Esophagus (tissue), 2 donors: Measurements from ENCODE around the gene PTPN4. TPM values are rescaled to one million over a fixed set of nuclear protein-coding genes. Genes with fewer than 3 reads are reported as not detected.

ENCODE experiments used
- H3K27ac ChIP-seq, 2 donors: one replicate each; pipeline ENCODE4 v1.5.1; 2013; ENCODE audit warnings: low read depth in 2 of 2, mild to moderate bottlenecking in 2 of 2, inconsistent platforms in 1 of 2, low read length in 1 of 2, moderate library complexity in 1 of 2
- H3K27me3 ChIP-seq, 2 donors: one replicate each; pipeline ENCODE4 v1.6.1; 2013; ENCODE audit warnings: low read length in 2 of 2, control low read depth in 1 of 2, mild to moderate bottlenecking in 1 of 2; ENCODE audit not compliant: insufficient read depth in 2 of 2, control insufficient read depth in 1 of 2
- H3K36me3 ChIP-seq, 2 donors: one replicate each; pipeline ENCODE4 v1.6.1; 2013; ENCODE audit warnings: low read length in 1 of 2; ENCODE audit not compliant: control insufficient read depth in 2 of 2, insufficient read depth in 2 of 2
- H3K4me1 ChIP-seq, 2 donors: one replicate each; pipeline ENCODE4 v1.6.1; 2013; ENCODE audit warnings: low read length in 1 of 2; ENCODE audit not compliant: control insufficient read depth in 2 of 2, insufficient read depth in 2 of 2
- H3K4me3 ChIP-seq, 2 donors: one replicate each; pipeline ENCODE4 v1.5.1; 2013; ENCODE audit warnings: low read length in 2 of 2, mild to moderate bottlenecking in 2 of 2, low read depth in 1 of 2, moderate library complexity in 1 of 2
- H3K9me3 ChIP-seq, 2 donors: one replicate each; pipeline ENCODE4 v1.6.1; 2013; ENCODE audit warnings: mild to moderate bottlenecking in 2 of 2, low read depth in 1 of 2, low read length in 1 of 2, moderate library complexity in 1 of 2; ENCODE audit not compliant: control insufficient read depth in 2 of 2, insufficient read depth in 1 of 2
- WGBS, 2 donors: extraction: QIAGEN DNeasy Blood & Tissue Kit; methylation state at CpG; one replicate each; pipeline ENCODE4 v1.1.7; 2013; 5-methylcytosine and 5-hydroxymethylcytosine counted together
- polyA plus RNA-seq, 2 donors: library from polyadenylated mRNA; stranded (reverse); fragments of 200-250 nt; gene quantifications; one replicate each; pipeline ENCODE4 v1.2.3, GENCODE V29; 2013
- donor health status: healthy with polysubstance abuse.
- donor health status: Bipolar disorder and iron deficiency.

Gene PTPN4
- polyA plus RNA-seq, 2 donors, result 2.0 to 4.5 TPM

GRCh38 chr2:119937680-119938079, 178.0 kb downstream of the PTPN4 start:
- no peak overlapping the region for H3K4me3 ChIP-seq
- H3K9me3 ChIP-seq, result no peaks in the 10 kb centered on the region
- H3K36me3 ChIP-seq, result peaks cover 0 to 2% of the 10 kb centered on the region in 2 donors
- H3K27ac ChIP-seq, result no peak overlapping the region
- no peaks in the 10 kb centered on the region for H3K27me3 ChIP-seq
- WGBS, 2 donors, result 85 to 91% methylated on average over 2 of the region's 2 CpGs
- H3K4me1 ChIP-seq, result no peaks in the 10 kb centered on the region

GRCh38 chr2:119939915-119940314, 180.2 kb downstream of the PTPN4 start:
- H3K4me1 ChIP-seq, result no peaks in the 10 kb centered on the region
- no peaks in the 10 kb centered on the region for H3K9me3 ChIP-seq
- no peaks in the 10 kb centered on the region for H3K27me3 ChIP-seq
- H3K27ac ChIP-seq, result no peak overlapping the region
- WGBS, 2 donors, result 77 to 82% methylated on average over 3 of the region's 3 CpGs
- no peaks in the 10 kb centered on the region for H3K36me3 ChIP-seq
- no peak overlapping the region for H3K4me3 ChIP-seq

GRCh38 chr2:119940856-119941255, 181.1 kb downstream of the PTPN4 start:
- Histone ChIP-seq H3K9me3 (no peaks in the 10 kb centered on the region), H3K27ac (no peak overlapping the region), H3K4me1 (no peaks in the 10 kb centered on the region), H3K36me3 (no peaks in the 10 kb centered on the region), H3K27me3 (no peaks in the 10 kb centered on the region), H3K4me3 (no peak overlapping the region)

DNA sequence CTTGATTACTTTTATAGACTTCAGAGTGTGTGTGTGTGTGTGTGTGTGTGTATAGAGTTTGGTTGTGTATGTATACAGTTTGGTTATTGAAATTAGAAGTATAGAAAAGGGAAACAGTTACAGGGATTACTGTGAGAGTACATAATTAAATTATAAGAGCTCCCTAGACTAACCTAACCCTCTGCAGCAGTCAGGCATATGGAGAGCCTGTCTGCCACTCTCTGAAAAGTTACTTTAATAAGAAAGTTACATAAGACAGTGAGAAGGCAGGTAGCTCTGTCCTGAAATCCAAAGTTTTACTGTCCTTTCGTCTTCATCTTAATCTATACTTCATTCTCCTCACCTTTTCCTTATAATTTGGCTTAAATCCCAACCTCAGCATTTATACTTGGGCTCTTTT, 181.7 kb downstream of the PTPN4 start:
- no peaks in the 10 kb centered on the region for H3K27me3 ChIP-seq
- no peak overlapping the region for H3K4me3 ChIP-seq
- no peaks in the 10 kb centered on the region for H3K9me3 ChIP-seq
- 93 to 95% methylated on average over 1 of the region's 1 CpG for WGBS, 2 donors
- H3K27ac ChIP-seq, result no peak overlapping the region
- H3K36me3 ChIP-seq, result no peaks in the 10 kb centered on the region
- H3K4me1 ChIP-seq, result no peaks in the 10 kb centered on the region

- no peak overlapping the region for H3K4me3 ChIP-seq
- no peaks in the 10 kb centered on the region for H3K36me3 ChIP-seq
- no peak overlapping the region for H3K27ac ChIP-seq
- WGBS, 2 donors, result 86 to 97% methylated on average over 3 of the region's 3 CpGs
- no peaks in the 10 kb centered on the region for H3K4me1 ChIP-seq
- H3K27me3 ChIP-seq, result no peaks in the 10 kb centered on the region
- no peaks in the 10 kb centered on the region for H3K9me3 ChIP-seq
Observed at GRCh38 chr2:119941981-119942513, 182.3 kb downstream of the PTPN4 start.

GRCh38 chr2:119943058-119943457, 183.3 kb downstream of the PTPN4 start:
- H3K27ac ChIP-seq, result no peak overlapping the region

GRCh38 chr2:119947535-119947934, 187.8 kb downstream of the PTPN4 start:
- Histone ChIP-seq H3K36me3 (no peaks in the 10 kb centered on the region), H3K4me1 (no peaks in the 10 kb centered on the region), H3K4me3 (no peak overlapping the region), H3K27ac (no peak overlapping the region), H3K9me3 (no peaks in the 10 kb centered on the region), H3K27me3 (no peaks in the 10 kb centered on the region)
- WGBS, 2 donors, result 90 to 96% methylated on average over 1 of the region's 1 CpG

More at GRCh38 chr2:119943058-119943457, 183.3 kb downstream of the PTPN4 start:
- no peaks in the 10 kb centered on the region for H3K27me3 ChIP-seq
- no peak overlapping the region for H3K4me3 ChIP-seq
- no peaks in the 10 kb centered on the region for H3K9me3 ChIP-seq
- no peaks in the 10 kb centered on the region for H3K4me1 ChIP-seq
- H3K36me3 ChIP-seq, result no peaks in the 10 kb centered on the region

GRCh38 chr2:119950966-119951365, 191.2 kb downstream of the PTPN4 start:
- Histone ChIP-seq H3K9me3 (no peaks in the 10 kb centered on the region), H3K27me3 (no peaks in the 10 kb centered on the region), H3K36me3 (no peaks in the 10 kb centered on the region), H3K27ac (no peak overlapping the region), H3K4me3 (no peak overlapping the region), H3K4me1 (no peaks in the 10 kb centered on the region)
- WGBS, 2 donors, result 67 to 77% methylated on average over 2 of the region's 2 CpGs

- Histone ChIP-seq H3K4me3 (no peak overlapping the region), H3K27me3 (no peaks in the 10 kb centered on the region), H3K27ac (no peak overlapping the region), H3K4me1 (no peaks in the 10 kb centered on the region), H3K36me3 (peaks cover 0 to 4% of the 10 kb centered on the region in 2 donors), H3K9me3 (no peaks in the 10 kb centered on the region)
Observed at GRCh38 chr2:119958670-119959268, 199.0 kb downstream of the PTPN4 start.

DNA sequence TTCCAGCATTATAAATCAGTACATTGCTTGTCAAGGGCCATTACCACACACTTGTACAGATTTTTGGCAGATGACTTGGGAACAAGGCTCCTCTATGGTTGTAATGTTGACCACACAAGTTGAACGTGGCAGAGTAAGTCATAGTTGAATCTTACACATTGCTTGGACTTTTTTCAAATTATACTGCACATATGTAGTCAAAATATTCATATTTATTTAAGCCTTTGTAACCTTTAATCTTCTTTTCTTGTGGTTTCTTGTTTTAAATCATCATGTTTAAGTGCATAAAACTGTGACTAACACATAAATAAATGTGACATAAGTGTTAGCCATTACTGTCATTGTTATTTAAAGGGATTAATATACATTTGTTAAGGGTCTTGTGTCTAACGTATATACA, 201.1 kb downstream of the PTPN4 start:
- Histone ChIP-seq H3K9me3 (no peaks in the 10 kb centered on the region), H3K4me1 (no peaks in the 10 kb centered on the region), H3K27me3 (no peaks in the 10 kb centered on the region), H3K4me3 (no peak overlapping the region), H3K36me3 (peaks cover 0 to 4% of the 10 kb centered on the region in 2 donors), H3K27ac (no peak overlapping the region)
- 57 to 70% methylated on average over 2 of the region's 2 CpGs for WGBS, 2 donors
